AG04450 (cell line): Measurements from ENCODE around the gene VWA1. TPM values are rescaled to one million over a fixed set of nuclear protein-coding genes. Genes with fewer than 3 reads are reported as not detected.
"Not testable (repeated sequence)": the region's sequence is repeated elsewhere in the genome, so short reads cannot be mapped to it uniquely, and the experiment has no call there.

Experiments used
- CTCF ChIA-PET: fragments of 300-600, 350-600 bp; formaldehyde crosslinking; extraction: SDS; loops from one replicate; lab custom pipeline; 2022; ENCODE audit warnings: antibody characterized with exemption, inconsistent platforms; lab: Charles Lee
- POLR2A ChIA-PET: fragments of 350-600 bp; formaldehyde crosslinking; extraction: SDS; loops from one replicate; lab custom pipeline; 2021; ENCODE audit warnings: antibody characterized with exemption, inconsistent platforms; lab: Yijun Ruan, JAX
- DNase-seq: peaks from one replicate; pipeline ENCODE4 v3.0.0-alpha.2; 2011; ENCODE audit warnings: low read depth, low spot score
- H3K27ac ChIP-seq: one replicate; pipeline ENCODE4 v1.5.1; 2012; ENCODE audit warnings: low read depth, low read length, control low read depth
- H3K27me3 ChIP-seq: one replicate; pipeline ENCODE4 v1.6.0; 2012; ENCODE audit warnings: low read length; ENCODE audit not compliant: control insufficient read depth, insufficient read depth
- H3K4me3 ChIP-seq: 2 replicates; pipeline ENCODE4 v1.5.1; 2011; ENCODE audit warnings: mild to moderate bottlenecking, low read depth, low read length, control low read depth
- H3K9me3 ChIP-seq: 2 replicates; pipeline ENCODE4 v1.5.1; 2012; ENCODE audit warnings: low read length; ENCODE audit not compliant: control insufficient read depth, insufficient read depth
- CTCF ChIP-seq: IDR thresholded peaks from 2 replicates; pipeline ENCODE4 v1.5.1; 2011; ENCODE audit warnings: low read depth, low read length, control low read depth, inconsistent platforms
- polyA plus RNA-seq: library from polyadenylated mRNA; depleted of rRNA; stranded (reverse); fragments of >200 nt; gene quantifications from 2 replicates; pipeline ENCODE4 v1.2.3, GENCODE V29; 2011

VWA1 gene
- polyA plus RNA-seq, 1 experiment = 3.9 TPM

GRCh38 chr1:1411626-1412025 is 23.9 kb upstream of the VWA1 start:
- no peak for DNase-seq
- TF ChIP-seq CTCF = no peak
- Histone ChIP-seq H3K9me3 (peaks cover 15% of the 10 kb centered on the region), H3K4me3 (no peak overlapping the region), H3K27ac (no peak overlapping the region), H3K27me3 (no peaks in the 10 kb centered on the region)
- CTCF ChIA-PET = no interaction called here
- POLR2A ChIA-PET = no interaction called here

GRCh38 chr1:1412311-1412902 is 23.1 kb upstream of the VWA1 start:
- CTCF ChIA-PET, H3K27ac ChIP-seq, H3K27me3 ChIP-seq, H3K4me3 ChIP-seq, DNase-seq, POLR2A ChIA-PET: not testable (repeated sequence)
- peaks cover 15% of the 10 kb centered on the region for H3K9me3 ChIP-seq

GRCh38 chr1:1415751-1416150 is 19.7 kb upstream of the VWA1 start:
- H3K9me3 ChIP-seq = peaks cover 15% of the 10 kb centered on the region
- DNase-seq = no peak
- H3K27ac ChIP-seq = no peak overlapping the region
- POLR2A ChIA-PET = interaction anchor here (0.6 to 0.7 kb wide), 2 partner anchors 16 to 216 kb away, joined by 3 to 4 read pairs; no protein-coding TSS in a partner anchor
- H3K27me3 ChIP-seq = no peaks in the 10 kb centered on the region
- no peak overlapping the region for H3K4me3 ChIP-seq
- TF ChIP-seq CTCF = no peak
- CTCF ChIA-PET = interaction anchor here (1.6 kb wide), 1 partner anchor 26 kb away, joined by 5 read pairs; no protein-coding TSS in a partner anchor

- POLR2A ChIA-PET, DNase-seq, CTCF ChIA-PET, H3K9me3 ChIP-seq, H3K27me3 ChIP-seq, H3K27ac ChIP-seq, H3K4me3 ChIP-seq: not testable (repeated sequence)
Observed at GRCh38 chr1:1417396-1417795, 18.1 kb upstream of the VWA1 start.

GRCh38 chr1:1417825-1418463 is 17.5 kb upstream of the VWA1 start:
- DNase-seq, POLR2A ChIA-PET, H3K27me3 ChIP-seq, H3K27ac ChIP-seq, CTCF ChIA-PET, H3K9me3 ChIP-seq, H3K4me3 ChIP-seq: not testable (repeated sequence)

- TF ChIP-seq CTCF = no peak
- DNase-seq = no peak
- Histone ChIP-seq H3K9me3 (no peaks in the 10 kb centered on the region; the same call in 1 of the 2 replicates), H3K4me3 (no peak overlapping the region), H3K27ac (no peak overlapping the region), H3K27me3 (no peaks in the 10 kb centered on the region)
- ChIA-PET POLR2A (no interaction called here), CTCF (no interaction called here)
Observed at GRCh38 chr1:1418464-1419362, 16.8 kb upstream of the VWA1 start.
